AG20443 (cell line): ENCODE measurements around the gene FOXO1.
A peak's percentile ranks its signal among the peaks of the same experiment; 100 is the strongest.

Source experiments
- DNase-seq: peaks from one replicate; pipeline ENCODE4 v3.0.0; 2012; ENCODE audit warnings: low spot score, mixed read lengths

The FOXO1 gene

DNA sequence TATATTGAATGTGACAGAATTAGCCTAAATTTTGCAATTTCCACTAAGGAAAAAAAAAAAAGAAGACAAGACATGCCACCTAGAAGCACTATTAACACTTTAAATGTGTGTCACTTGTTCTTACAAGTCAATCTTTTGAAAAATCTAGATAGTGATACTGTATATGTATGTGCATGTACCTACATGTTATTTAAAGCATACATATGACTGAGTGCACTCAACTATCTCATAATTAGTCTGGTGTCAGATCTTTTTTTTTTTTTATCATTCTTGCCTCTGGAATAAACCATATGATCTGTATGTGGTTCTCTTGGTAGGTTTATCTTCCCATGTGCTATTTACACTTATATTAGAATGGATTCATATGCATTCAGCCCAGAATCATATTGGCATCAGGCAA, 62.3 kb downstream of the FOXO1 start:
- no peak for DNase-seq

DNA sequence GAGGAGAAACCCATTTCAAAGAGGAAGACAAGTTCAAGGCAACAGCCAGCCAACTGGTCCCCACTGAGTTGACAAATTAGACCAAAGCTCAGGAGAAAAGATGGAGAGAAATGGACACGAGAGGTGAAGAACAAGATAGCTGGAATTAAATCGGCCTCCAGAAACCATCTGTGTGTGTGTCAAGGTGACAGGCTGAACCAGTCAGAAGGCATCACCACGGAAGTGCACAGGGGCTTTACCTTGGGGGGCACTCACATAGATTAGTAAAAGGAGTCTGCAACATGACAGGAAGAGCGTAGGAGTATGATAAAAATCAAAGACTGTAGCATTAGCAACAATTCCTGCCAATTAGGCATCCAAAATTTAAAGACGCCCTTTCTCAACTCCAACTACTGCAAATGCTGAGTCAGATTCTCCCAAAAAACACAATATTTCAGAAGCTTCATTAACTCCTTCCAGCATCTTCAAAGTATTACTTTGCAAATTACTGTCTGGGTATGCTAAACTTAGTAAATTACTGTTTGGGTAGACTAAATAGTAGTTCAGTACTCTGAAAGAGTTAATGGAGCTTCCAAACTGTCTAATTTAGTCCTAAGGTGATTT, 66.2 kb downstream of the FOXO1 start:
- DNase-seq, result no peak

DNA sequence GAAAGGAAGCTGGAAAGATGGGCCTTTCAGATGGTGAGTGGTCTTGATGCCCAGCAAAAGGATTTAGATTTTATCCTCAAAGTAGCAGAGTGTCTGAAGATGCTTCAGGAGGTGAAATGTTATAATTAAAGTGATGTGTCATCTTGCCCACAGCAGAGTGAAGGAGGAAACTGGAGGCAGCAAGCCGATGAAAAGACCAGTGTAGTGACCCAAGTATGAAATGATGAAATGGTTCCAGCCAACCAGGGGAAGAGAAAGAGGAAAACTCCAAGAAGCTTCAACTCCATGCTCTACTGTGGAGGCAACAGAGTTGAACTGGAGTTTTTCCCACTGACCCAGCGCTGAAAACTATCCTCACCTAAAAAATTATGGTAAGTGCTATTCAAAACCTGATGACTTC, 66.7 kb downstream of the FOXO1 start:
- no peak for DNase-seq

DNA sequence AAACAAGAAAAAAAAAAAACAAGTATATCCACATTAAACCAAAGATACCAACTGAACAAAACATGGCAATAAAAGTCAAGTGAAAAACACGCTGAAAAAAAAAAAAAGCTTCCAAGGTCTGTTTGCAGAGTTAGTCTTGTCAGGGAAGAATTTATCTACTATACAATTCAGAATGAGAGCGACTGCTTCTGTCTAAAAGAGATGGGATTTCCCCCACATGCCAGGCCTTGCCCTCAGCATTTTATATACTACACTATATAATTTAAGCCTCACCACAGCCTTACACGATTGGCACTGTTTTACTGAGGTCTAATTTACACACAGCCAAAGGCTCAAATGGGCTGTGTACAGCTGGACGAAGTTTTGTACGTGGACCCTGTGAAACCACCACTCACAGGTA, 67.3 kb downstream of the FOXO1 start:
- DNase-seq, result no peak

DNA sequence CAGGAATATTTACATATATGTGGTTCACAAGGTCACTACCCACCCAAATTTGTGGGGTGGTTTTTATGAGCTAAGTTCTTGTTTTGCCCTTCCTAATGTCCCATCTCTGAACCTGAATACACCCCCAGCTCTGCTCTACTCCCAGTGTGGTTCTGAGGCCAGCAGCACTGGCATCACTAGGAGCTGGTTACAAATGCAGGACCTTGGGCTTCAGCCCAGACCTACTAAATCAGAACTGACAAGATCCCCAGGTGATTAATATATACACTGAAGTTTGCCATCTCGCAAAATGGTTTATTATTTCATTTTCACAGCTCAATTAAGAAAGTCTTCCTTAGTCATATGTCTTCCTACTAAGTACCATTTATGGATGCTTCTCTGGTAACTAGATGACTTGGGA, 67.9 kb downstream of the FOXO1 start:
- DNase-seq, result no peak

DNA sequence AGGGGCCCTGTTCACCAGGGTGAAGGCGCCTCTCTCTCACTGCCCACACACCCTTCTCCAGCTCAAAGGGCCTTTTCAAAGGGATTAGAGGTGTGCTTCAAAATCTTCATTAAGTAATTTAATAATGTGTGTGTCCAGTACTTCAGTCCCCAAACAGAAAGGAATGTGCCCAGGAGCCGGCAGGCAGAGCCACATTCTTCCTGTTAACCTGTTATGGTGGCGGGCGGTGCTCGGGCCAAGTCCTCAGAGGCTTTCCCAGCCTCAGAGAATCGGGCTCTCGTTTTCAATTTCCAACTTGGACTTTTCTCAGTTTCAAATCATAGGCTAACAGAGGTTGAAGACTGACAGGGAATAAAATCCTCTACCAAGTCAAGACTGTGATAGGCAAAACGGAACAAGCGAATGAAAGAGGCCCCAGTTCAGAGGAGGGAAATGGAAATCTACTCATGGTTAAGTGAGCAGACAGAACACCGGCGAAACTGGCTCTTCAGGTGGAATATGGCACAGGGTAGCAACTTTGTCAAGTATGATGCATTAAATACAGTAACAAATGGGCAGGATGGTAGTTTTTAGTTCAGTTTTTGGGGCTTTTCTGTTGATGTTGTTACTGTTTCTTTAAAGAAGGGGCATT, 68.6 kb downstream of the FOXO1 start:
- DNase-seq, result no peak

DNA sequence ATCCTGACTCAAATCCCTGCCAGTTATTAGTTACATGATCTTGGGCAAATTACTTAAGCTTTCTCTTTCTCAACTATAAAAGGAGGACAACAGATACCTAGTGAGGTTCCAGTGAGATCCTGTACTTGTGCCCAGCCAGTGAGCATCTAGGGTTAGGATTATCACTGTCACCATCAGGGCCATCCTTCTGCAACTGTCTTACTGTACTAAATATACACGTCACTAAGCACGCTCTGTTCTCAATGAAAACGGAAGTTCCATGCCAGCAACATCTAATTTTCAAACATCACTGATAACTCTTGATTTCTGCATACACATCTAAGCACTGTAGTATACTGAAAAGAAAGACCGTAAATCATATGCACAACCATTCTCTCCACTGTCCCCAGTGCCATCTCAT, 70.0 kb downstream of the FOXO1 start:
- DNase-seq, result no peak

DNA sequence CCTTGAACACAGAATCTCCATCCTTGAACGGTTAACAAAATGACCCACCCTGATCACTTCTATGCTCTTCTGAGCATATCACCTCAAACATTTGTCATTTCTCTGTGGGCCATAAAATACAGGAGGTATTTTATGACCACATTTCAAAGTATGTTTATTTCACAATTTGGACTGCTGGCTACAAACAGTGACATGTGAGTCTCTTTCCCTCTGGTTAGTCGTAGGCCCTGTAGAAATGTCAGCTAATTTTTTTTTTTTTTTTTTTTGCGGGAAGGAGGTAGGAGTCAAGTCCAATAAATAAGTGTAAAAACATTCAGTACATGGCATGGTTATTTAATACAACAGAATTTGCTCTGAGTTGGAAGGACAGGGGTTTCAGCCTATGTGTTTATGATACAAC, 70.7 kb downstream of the FOXO1 start:
- peak; percentile 50 for DNase-seq

DNA sequence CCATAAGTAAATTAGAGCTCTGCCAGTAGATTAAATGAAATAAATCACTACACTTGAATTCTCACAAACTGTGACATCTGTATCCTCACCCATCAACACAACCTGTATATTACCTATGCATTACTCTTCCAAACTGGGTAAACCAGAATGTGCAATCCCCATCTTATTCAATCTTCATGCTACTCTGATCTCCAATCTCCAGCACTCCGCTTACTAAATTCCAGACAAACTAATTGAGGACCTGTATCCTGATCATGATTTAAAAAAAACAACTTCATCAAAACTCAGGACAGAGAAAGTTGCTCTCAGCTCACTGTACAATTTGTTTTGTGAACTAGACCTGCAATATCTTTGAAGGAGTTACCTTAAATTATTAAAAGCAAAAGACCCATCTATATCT, 74.4 kb downstream of the FOXO1 start:
- DNase-seq, result no peak

DNA sequence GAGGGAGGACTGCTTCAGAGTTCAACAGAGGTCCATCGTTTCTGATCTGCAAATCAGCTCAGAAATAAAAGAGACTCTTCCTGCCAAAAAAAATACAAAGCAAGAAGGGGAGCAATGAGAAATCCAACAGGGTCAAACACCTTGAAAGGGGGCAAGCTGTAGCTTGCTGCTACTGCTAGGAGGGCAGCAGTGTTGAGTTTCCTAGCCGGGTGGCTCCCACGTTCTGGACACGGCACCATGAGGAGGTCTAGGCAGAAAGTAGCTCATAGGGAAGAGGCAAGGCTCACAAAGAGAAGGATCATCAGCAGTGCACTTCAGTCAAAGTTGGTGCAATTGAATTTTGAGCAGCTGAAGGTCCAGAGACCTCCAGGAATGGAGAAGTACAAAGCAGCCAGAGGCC, 75.3 kb downstream of the FOXO1 start:
- no peak for DNase-seq

DNA sequence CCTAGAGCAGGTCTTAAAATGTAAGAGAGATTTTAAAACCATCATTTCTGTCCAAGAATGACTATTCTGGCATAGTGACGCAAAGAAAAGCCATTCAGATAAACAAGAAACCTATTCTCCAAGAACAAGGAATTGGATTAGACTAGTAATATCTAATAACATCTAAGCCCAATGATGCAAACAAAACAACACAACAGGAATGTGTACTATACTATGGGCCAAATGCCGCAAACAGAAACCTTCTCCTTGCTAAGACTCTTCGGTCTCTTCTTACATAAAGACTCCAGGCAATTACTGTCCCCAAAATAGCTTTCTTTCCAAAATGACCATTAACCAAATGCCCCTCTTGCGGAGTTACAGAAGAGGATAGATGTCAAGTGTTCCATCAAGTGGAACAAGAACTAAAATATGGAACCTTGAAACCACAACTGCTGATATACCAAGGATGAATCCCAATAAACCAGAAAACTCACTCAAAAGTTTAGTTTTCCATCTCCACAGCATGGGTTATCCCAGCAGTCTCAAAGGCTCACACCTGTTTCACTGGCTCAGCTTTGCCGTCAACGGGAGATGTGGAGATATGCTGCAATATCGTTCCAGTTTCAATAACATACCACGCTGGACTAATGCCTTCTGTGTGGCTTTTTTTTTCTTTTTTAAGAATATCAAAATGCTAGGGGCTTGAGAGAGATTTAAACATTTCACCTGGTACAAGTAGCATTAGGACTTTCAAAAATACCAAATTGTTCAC, 76.2 kb downstream of the FOXO1 start:
- DNase-seq, result no peak

DNA sequence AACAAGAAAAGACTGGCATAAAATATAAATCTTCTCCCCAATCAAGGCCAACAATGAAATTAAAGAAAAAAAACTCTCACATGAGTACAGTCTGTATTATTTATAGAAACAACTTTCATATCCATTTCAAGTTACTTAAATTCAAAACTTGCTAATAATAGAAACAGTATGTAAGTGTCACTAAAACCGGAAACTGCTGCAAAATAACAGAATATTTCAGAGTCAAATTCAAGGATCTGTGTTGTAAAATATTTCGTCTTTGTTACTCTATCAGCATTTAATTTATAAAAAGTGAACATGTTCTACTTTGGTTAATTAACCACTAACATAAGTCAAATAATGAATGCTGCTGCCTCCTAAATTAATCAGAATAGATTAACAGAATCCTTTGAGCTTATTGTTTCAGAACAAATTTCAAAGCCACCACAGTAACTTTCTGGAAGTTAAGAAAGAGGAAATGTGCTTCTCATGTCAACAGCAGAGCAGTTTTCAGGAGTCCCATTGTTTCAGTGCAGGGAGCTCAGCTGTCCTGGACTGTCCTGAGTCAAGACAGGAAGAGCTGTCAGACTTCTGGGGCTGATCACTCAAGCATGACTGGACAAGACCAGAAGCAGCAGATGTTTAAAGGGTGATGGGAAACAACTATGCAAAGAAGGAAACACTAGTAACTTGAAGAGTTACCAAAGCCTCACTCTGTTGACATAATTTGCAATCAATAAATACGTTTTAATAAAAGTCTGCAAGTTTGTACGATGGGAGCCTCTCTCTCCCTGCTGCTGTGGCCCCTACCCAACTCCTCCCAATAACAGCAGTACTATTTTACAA, 76.9 kb downstream of the FOXO1 start:
- peak; percentile 60 for DNase-seq

DNA sequence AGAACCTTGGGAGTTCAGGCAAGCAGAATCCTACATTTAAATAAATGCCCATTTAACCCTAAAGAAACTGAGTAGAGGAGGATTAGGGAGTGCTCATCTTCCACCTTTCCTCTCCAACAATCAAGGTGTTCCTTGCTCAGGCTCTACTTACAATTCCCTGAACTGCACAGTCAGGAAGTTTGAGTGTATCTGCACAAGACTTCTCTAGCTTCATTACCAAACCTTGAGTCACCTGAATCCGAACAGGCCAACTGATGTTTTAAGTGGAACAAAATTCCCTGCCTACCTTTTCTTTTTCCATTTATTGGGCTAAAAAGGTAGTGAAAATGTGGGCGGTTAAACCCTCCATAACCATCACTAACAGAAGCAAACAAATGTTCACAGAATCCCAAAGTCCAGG, 78.3 kb downstream of the FOXO1 start:
- no peak for DNase-seq

DNA sequence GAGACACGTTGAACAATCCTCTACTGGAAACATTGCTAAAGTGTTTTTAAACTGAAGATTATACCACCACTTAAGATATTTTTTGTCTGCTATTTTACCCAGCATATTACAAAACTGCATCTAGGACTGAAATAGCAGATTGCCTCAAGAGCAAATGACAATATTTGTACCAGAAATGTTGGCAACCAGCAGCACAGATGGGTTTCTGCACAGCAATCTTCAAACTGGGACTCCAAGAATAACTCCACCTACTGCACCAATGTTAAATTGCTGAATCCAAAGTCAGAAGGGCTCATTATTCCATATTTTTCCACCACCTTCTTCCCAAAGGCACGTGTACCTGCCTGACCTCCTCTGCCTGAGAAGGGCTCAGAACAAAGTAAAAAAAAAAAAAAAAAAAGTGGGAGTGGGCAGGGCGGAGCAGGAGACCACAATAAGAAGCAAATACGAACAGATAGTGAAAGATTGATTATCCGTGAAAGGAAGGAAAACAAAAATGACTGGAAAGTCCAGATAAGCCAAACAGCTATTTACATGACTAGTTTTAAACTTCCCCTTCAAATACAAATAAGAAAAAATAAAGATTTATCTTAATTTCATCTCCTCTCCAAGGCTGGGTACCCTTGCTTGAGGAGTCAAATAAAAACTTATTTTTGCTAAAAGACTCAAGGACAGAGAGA, 79.4 kb downstream of the FOXO1 start:
- peak; percentile 33 for DNase-seq

DNA sequence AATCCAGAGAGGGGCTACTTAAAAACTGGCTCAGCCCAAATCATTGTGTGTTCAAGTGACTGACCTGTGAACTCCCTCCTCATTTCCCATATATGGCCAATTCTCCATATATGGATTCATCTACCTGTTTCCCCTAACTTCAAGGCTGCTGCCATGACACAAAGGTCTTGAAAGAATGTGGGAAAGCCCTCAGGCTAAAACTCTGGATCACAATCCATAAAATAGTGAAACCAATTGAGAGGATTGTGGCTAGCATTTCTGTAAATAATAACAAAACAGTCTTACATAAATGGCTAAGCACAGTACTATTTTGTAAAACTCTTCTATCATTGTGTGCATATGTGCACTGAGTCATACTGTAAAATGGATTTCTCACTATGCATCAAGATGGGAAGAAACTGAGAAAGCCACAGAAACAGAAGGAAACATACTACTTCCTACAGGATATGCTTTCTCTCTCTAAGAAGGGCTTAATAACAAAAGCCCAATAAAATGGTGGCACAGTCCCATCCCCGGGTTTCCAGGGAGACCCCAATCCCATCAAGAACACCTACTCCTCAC, 80.5 kb downstream of the FOXO1 start:
- no peak for DNase-seq

DNA sequence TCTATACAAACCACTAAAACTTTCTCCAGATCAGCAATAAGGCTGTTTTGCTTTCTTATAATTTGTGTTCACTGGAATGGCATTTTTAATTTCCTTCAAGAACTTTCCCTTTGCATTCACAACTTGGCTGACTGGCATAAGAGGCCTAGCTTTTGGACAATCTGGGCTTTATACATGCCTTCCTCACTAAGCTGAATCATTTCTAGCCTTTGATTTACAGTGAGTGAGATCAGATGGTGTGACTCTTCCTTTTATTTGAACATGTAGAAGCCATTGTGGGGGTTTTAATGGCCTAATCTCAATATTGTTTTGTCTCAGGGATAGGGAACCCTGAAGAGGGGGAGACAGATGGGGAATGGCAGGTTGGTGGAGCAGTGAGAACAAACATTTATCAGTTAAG, 82.7 kb downstream of the FOXO1 start:
- DNase-seq, result no peak

DNA sequence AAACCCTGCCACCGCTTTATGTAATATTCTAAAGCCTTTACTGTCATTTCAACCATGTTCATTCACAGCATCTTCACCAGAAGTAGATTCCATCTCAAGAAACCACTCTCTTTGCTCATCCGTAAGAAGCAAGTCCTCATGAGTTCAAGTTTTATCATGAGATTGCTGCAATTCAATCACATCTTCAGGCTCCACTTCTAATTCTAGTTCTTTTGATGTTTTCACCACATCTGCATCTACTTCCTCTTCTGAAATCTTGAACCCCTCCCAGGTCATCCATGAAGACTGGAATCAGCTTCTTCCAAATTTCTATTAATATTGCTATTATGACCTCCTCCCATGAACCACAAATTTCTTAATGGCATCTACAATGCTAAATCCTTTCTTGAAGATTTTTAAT, 83.9 kb downstream of the FOXO1 start:
- DNase-seq, result no peak

DNA sequence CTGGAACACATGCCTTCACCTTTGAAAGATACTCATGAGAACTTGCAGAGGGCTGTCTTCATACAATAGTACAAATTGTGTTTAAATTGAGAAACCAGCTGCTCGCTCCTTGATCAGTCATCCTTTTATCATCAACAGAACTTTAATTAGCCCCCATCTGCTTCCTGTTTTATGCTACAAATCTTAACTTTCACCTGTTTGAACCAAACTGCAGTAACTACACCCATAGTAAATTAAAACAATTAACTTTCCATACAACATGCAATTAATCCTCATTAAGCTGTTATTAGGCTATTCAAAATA, 85.2 kb downstream of the FOXO1 start:
- DNase-seq, result no peak

DNA sequence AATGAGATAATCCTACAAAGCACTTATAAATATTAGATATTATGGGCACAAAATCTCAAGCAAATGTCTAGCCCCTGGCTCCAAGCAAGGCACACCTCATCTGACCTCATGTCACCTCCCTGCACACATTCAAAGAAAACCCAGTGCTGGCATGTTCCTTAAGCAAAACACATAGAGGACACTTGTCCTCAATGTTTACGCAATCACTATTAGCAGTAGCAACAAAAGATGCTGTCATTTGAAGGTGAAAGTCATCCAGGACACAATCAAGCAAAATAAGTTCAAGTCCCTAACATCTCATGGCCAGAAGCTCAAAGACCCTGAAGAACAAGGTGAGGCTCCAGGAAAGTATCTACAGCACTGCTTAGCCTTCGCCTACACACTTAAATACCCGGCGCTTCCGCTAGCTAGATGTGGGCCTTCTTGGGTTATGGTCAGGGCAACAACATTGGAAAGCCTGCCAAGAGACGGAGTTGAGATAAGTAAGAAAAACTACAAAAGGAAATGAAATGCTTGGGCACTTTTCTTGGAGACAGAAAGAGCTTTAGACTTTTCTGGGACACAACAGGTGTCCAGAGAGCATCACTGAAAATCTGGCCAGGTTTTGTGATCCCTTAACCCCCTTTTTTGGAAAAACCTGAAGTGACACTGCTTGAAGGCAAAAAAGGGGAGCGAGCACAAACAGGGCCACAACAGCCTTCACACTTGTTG, 85.7 kb downstream of the FOXO1 start:
- no peak for DNase-seq

DNA sequence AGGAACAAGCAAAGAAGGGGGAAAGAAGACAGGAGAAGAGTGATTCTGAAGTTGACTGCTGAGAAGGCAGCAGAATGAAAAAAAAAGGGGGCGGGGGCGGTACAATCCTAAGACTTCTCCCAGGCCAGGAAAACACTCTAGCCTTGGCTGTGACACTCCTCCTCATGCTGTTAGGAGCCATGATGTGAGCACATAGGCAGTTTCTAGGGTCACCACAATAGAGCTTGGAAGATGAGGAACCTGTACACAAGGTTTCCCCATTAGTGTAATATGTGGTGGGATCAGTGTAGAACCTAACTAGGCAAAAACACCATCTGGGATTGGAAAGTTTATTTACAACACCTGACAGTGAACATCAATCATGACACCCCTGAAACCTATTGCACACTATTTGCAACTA, 86.9 kb downstream of the FOXO1 start:
- DNase-seq, result no peak

DNA sequence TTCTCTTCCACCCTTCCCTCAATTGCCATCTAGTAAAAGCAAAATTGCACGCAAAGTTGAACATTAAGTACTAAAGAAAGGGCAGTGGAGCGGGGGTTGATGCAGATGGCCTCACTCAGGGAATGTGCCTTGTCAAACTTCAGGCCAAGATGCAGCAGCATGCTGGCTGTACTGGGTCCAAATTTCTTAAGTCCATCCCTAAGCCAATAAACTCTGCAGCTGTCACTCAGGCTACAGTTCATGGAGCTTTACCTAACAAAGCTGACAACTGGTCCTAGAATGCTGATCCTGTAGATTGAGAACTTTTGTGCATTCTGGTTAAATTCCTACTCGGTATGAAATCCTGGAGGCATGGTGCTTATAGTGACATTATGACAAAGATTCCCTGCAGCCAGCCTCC, 88.4 kb downstream of the FOXO1 start:
- DNase-seq, result no peak
